Measurements from ENCODE around the gene ARHGEF4.

The ARHGEF4 gene

DNA sequence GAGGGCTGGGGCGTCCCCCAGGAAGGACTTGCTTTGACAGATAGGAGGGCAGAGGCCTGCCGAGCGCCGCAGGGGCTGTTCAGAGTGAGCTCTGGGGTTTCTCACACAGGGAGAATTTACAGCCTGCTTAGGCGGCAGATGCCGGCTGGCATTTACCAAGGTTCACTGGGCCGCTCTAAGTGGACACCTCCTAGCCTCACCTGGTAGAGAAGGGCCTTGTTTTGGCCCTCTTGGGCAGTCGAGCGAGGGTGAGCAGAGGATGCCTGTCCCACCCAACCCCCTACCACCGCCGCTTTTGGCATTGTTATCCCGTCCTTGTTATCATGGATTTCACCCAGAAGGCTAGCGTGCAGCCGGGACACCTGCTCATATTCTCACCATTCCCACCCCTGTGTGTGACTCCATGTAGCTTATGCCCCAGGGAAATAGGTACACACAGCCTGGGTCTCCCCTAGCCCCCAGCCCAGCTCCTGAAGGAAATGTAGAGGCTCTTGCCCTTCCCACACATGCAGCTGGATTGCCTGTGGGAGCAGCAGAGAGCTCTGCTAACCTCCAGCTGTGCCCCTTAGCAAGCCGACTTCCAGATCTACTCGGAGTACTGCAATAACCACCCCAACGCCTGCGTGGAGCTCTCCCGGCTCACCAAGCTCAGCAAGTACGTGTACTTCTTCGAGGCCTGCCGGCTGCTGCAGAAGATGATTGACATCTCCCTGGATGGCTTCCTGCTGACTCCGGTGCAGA, 204.1 kb downstream of the ARHGEF4 start:
- DNase-seq = no peak

DNA sequence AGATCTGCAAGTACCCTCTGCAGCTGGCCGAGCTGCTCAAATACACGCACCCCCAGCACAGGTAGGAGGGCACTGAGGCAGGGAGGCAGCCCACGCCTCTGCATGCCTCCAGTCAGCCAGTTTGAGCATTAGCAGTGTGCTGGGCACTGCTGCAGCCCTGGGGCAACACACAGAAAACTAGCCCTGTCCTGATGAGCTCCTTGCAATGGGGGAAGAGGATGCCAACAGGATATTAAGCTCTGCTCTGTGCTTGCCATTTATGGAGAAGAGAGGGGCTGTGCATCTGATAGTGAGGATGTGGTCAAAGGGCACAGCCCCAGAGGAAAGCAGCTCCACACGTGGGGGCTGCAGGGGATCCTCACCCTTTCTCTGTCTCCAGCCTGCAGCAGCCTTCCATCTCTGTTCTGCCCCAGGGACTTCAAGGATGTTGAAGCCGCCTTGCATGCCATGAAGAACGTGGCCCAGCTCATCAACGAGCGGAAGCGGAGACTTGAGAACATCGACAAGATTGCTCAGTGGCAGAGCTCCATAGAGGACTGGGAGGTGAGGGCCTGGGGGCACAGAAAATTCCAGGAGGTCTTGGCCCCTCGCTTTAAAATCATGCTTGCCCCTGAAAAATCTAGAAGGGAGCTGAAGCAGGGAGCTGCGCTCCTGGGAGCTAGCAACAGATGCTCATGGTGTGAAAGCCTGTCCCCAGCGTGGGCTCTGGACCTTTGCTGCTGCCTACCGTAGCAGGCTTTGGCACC, 204.9 kb downstream of the ARHGEF4 start:
- no peak for DNase-seq

DNA sequence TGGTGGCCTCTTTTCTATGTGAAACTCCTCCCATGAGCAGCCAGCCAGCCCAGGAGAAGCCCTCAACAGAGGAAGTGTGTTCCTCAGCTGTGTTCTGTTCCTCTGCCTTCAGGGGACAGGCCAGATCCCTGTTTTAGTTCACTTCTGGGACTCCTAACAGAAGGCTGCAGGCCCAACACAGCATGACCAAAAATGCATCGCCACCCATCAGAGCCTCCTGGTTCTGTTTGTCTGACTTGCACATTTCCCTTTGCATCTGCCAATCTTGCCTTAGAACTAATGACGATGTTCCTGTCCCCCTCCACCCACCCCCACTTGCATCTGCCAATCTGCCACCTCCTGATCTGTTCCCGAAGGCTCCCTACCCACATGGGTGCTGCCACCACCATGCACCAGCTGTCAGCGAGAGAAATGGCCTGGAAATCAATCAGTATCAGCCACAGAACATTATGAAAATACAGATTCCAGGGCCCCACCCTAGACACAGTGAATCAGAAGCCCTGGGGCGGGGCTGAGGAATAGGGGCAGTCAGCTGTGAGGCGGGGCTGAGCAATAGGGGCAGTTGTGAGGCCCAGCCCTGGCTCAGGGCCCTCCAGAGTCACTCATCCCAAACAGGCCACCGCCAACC, 205.5 kb downstream of the ARHGEF4 start:
- DNase-seq = no peak

DNA sequence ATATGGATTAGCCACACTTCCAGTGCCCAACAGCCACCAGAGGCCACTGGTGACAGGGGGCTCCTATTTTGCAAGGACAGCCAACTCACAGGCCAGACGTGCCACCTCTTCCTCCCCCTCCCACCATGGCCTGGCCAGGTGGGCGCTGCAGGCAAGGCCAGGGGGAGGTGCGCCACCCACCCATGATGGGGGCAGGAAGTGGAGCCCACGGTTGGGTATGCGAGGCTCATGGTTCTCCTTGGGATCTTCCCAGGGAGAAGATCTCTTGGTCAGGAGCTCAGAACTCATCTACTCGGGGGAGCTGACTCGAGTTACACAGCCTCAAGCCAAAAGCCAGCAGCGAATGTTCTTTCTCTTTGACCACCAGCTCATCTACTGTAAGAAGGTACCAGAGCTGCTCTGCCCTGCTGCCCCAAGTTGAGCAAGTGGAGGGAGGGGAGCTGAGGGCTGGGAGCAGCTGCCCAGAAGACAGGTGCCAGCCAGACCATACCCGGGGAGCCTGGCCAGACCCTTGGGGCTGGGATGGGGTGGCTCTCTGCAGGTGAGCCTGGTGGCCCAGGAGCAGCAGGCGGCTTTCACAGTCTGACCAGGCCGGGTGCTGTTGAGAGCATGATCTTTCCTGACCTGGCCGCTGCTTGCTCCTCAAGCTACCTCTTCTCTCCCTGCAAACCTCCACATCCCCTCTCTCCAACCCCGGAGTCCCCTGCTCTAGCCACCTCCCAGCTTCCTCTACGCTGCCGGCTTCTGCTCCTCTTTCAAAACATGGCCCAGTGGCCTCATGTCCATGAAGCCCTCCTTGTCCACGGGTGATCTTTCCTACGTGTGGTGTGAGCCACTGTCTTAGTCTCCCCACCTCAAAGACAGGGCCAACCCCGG, 206.7 kb downstream of the ARHGEF4 start:
- DNase-seq = no peak

DNA sequence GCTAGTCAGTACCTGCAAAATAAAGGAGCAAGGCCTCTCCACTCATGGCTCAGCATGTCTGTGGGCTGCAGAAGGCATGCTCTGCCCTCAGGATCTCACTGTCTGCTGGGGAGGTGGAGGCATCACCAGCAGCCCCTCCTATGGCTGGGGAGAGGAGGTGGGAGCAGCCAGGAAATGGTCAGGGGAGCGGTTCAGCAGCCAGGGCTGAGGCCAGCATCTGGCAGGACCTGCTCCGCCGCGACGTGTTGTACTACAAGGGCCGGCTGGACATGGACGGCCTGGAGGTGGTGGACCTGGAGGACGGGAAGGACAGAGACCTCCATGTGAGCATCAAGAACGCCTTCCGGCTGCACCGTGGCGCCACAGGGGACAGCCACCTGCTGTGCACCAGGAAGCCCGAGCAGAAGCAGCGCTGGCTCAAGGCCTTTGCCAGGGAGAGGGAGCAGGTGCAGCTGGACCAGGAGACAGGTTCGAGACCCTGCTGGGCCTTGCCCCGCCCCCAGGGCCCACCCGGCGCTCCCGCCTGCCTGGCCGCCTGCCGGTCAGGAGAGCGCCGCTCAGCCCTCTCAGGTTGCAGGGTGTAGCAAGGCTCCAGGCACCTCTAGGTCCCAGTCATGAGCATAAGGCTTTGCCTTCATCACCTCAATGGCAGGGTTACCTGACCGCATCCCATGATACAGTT, 207.5 kb downstream of the ARHGEF4 start:
- no peak for DNase-seq

DNA sequence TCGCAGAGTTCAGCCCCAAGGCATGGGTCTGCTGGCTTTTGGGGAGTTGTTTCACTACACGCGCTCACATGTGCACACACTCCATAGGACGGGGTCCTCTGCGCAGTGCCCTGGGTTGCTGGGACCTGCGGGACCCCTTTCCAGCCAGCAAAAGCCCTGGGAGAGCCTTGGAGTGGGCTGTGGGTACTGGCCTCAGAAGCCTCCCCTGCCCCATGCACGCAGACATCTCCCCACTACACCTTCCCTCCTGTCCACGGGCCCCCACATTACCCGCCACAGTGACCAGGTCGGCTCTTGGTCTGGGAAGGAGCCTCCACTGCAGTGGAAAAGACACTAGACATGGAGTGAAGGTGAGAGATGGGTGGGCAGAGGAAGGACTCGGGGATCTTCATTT, 208.0 kb downstream of the ARHGEF4 start:
- no peak for DNase-seq

DNA sequence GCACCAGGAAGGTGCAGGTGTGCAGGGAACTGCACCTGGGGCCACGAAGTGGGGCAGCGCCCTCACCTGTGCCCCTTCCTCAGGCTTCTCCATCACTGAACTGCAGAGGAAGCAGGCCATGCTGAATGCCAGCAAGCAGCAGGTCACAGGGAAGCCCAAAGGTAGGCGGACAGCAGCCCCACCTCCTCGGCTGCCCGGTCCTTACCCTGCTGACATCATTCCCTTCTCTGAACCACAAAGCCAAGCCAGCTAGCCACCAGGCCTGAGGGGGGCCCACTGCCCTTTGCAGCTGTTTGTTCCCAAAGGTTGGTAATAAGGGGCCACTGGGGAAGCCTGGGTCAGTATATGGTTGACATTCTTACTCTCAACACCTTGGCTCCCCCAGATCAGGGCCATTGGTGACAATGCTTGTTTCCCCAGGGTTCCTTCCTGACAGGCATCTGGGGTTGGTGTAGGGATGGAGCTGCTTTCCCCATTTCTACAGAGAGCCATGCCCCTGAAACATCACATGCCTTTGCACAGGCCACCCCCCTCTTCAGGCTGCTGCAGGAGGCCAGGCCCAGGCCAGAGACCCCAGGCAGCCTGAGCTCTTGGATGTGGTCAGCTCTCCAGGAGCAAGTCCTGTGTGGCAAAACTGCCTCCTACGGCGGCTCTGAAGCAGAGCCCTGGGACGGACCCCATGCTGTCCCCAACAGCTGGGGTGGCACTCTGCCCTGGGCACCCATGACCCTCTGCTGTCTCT, 208.7 kb downstream of the ARHGEF4 start:
- DNase-seq = no peak

DNA sequence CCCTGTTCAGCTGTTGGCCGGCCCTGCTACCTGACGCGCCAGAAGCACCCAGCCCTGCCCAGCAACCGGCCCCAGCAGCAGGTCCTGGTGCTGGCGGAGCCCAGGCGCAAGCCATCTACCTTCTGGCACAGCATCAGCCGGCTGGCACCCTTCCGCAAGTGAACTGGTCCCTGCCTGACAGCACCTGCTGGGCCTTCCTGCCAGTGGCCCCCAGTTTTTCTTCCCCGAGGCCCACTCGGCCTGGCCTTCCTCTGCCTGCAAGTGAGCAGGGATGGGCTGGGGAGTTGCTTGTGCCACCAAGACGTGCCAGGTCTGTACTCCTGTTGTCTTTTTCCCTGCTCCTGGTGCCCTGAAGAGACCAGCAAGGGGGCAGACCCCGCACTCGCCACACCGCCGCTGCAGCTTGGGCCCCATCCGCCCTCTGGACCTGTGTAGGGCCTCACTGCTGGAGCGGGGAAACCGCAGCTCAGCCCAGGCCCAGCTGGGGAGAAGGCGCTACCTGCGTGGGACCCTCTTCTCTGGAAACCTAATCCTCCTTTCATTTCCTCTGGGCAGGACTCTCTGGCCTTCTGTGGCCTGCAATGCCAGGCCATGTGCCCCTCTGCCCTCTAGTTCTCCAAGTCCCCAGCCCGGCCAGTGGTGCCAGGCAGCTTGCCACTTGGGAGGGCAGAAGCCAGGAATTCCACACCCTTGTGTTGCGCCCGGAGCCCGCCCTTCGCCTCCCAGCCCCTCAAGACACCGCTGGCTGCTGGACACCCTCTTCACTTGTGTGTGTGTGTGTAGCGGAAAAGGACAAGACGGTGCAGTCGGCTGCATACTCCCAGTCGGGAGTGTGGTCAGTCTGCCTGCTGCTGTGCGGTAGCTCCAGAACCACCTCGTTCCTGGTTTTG, 209.6 kb downstream of the ARHGEF4 start:
- no peak for DNase-seq

DNA sequence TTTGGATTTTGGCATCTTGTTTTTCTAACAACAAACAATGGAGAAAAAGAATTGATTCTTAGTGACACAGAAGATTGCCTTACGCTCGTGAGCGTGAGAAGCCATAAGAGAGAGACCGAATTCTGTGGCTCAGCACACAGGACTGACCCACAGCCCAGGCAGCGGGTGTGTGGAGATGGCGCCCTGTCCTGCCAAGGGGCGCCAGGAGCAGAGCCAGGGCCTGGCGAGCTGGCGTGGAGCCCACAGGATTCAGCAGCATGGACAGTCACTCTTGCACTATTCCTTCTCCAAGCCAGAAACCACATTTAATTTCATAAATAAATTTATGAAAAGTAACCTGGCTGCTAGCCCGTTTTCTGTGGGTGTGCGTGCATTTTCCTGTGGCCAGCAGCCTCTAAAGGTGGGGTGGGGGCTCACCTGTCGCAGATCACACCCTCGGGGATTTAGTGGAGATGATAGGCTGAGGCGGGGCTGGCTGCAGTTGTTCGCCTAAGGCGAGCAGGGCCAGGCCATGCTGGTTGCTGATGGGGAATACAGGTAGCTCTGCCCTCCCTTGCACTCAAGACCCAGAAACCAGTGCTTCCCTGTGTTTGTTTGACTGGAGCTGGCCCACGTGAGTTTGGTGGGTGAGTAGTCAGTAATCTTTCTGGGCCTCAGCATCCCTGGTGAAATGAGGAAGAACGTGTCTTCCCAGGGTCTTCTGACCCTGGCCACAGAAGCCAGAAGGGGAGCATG, 210.4 kb downstream of the ARHGEF4 start:
- DNase-seq = no peak

DNA sequence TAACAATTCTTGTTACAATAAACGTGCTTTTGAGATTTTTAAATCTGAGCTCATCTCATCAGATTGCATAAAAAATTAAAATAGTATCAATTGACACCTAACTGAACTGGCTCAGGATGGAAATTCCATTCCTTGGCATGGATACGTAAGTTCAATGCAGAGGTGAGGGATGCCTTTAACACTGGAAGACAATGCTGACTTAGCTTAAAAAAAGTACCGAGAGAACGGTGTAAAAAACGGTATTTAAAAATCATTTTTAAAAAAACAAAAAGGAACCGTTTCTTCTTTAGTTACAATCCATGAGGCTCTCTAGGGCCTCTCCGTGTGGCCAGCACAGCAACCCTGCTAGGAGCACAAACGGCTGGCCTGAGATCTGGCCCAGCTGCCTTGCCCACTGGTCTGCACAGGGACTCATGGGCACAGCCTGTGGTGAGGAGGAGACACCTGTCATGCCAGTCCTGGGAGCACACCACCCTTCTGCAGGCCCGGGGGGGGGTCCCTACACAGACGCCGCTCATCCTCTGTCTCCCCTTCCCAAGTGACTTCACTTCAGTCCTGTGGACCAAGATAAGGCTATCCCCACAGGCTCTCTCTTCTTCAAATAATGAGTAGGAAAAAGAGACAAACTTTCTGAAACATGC, 211.3 kb downstream of the ARHGEF4 start:
- no peak for DNase-seq

DNA sequence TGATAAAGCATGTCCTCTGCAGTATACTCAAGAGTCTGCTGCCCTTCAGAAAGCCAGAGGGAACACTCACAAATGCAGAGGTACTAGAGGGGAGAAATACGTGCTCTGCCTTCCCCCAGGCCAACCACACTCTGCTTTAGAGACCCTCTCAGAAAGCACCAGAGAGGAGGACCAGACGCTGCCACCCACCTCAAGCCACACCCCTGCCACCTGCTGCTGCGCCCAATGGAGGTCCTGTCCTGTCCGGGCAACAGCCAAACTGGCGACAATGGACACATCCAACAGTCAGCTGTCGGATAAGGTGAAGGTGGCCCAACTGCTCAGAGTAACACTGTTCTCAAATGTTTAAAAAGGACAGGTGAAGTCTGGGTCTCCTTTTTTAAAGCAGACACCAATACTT, 211.9 kb downstream of the ARHGEF4 start:
- DNase-seq = no peak

DNA sequence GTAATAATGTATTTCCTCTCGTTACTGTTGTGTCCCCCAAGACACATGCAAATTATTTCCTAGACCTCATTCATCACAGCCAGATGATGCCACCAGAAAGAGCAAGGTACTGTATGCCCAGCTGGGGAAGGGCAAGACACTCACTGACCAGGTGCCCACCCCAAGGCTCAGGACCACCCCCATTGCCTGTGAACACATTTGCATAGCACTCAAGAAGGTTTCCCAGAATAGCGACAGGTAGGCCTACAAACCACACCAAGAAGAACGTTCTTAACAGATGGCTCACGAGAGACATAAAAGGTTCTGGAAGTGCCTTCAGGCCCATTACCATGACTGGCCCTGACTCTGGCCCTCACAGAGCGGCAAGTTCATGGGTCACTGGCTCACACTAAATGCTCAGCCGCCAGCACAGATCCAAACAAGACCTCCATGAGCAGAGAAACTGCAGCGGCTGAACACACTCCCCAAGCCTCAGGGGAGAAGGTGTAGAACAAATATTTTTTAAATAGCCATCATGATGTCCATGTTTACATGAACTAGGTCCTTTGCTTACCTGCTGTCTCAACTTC, 212.5 kb downstream of the ARHGEF4 start:
- no peak for DNase-seq

DNA sequence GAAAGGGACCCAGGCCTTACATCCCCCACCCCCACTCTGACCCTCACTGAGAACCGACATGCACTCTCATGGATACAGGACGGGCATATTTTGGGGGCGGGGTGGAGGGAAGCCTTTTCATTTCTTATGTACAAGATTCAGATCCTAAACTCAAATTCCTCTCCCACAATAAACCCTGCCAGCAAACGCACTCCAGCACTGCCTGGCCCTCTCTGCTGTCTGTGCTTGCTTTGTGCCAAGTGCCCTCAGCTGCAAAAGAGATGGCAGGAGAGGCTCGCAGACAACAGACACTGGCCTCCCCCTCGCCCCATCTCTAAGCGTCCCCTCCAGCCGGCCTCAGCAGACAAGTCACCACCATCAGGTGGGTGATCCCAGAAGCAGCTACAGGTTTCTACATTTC, 214.2 kb downstream of the ARHGEF4 start:
- DNase-seq = no peak

DNA sequence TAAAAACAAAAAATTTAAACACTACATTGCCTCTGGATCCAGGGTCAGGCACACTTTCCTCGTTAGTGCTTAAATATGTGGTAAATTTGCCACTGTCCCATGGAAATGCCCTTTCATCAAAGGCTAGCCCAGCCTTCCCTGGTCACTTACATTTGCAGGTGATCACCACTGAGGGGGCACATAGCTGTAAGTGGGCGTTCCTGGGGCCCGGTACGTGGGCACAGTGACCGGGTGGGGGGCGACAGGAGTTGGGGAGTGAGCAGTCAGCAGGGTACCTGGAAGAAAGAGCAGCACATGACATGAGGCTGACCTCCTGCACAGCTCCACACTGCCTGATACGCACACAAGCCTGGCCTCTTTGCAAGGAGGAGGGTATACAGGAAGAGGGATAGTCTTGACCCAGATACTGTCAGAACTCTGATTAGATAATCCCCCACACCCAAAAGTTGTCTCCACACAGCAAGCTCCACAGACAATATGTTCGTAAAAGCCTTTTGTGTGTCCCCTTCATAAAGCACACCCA, 216.1 kb downstream of the ARHGEF4 start:
- DNase-seq = no peak

DNA sequence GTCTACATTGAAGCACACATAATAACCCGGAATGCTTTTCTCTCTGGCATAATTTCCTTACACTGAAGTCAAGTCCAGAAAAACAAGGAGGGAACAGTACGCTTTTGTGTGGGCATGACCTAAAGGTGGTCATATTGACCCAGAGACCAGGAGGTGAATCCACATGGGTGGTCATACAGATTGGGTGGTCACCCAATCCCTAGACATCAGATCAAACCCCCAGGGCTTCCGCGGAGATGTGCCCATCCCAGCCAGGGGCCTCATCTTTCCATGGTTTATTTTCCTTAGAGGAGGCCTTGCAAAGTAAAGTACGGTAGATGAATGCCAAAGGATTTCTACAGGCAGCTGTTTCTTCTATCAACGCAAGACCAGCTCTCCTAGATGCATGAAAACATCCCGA, 217.8 kb downstream of the ARHGEF4 start:
- DNase-seq = no peak

DNA sequence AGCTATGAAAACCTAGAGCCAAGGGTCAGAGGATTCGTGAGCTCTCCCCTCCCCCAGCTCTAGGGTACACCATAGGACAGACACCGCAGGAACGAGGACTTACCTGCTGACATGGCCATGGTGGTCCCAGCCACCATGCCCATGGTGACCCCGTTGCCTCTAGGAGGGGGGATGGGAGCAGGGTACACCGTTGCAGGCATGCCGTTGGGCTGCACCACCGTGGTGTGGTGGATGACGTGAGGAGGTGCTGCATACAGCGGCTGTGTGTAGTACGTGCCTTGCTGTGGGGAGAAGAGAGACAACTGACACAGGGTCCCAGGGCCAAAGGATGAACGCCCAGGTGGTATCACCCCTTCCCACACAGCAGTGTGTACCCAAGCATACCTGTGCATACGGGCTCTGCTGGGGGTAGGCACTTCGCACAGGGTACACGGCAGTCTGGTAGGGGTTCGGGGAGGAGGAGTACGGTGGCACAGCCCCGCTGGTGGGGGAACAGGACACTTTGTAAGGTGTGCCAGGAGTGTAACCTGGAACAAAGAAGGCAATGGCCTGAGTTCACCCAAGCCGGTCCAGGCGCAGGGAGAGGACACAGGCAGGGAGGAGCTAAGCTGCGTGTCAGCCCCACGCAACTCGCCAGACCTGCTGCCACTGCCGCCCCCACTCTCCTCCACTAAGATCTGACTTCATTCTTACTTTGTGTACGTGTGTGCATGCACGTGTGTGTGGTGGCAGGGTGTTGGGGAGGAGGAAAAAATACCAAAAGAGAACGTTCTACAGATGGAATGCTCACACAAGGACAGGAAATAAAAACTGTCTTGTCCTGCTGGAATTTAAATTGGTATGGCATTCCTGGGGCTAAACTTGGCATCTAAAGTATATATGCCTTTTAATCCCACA, 218.7 kb downstream of the ARHGEF4 start:
- DNase-seq = no peak

DNA sequence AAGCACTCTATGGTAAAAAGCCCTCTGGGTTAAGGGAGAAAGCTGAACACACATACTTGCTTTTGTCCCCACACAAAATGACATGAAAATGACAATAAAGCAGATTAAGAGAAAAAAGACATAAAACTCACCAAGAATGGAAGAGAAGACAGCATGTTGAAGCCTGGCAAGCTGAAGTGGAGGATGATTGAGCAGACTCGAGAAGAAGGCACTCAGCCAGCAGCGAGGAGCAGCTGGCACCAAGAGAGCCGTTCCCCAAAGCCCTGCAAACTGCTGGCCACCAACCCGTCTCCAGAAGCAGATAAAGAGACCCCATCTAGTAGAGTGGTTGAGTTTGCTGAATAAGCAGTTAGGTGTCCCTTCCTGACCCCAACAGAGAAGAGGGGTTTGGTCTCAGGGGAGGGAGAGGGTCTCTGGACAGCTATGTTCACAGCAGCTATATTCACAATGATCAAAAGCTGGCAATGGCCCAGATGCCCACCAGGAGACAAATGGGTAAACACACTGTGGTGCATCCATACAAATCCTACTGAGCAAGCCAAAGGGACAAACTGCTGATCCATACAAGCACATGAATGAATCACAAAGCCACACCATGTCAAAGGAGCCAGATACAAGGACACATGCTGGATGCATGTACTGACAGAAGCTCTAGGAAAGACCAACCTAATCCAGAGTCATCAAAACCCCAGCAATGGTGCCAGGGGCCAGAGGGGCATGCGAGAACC, 219.7 kb downstream of the ARHGEF4 start:
- no peak for DNase-seq
